NCI-H748 treated with DMSO at 0.1 percent for 48 hours (cell line): ENCODE measurements around the gene KLF16.
"Not testable (repeated sequence)": the region's sequence is repeated elsewhere in the genome, so short reads cannot be mapped to it uniquely, and the experiment has no call there.

Experiments used
- DNase-seq: peaks from one replicate; lab custom pipeline; 2025; lab: John Stamatoyannopoulos, UW

The KLF16 gene

GRCh38 chr19:1863328-1863637 is at the start of gene KLF16:
Gene KLF16, minus strand, starts transcription at chr19:1863579. Its CDS starts 82 bp downstream, at chr19:1863497.
- no peak for DNase-seq

GRCh38 chr19:1912760-1913505 is 49.6 kb upstream of the KLF16 start:
- DNase-seq, result no peak

- no peak for DNase-seq
Measured at GRCh38 chr19:1911995-1912394, 48.6 kb upstream of the KLF16 start.

- no peak for DNase-seq
Measured at GRCh38 chr19:1911098-1911497, 47.7 kb upstream of the KLF16 start.

GRCh38 chr19:1910177-1910576 is 46.8 kb upstream of the KLF16 start:
- DNase-seq, result no peak

GRCh38 chr19:1909761-1910080 is 46.3 kb upstream of the KLF16 start:
- DNase-seq, result no peak

- DNase-seq, result no peak
Measured at GRCh38 chr19:1908364-1908678, 44.9 kb upstream of the KLF16 start.

- DNase-seq, result no peak
Measured at GRCh38 chr19:1907563-1908363, 44.4 kb upstream of the KLF16 start.

- no peak for DNase-seq
Measured at GRCh38 chr19:1906985-1907562, 43.7 kb upstream of the KLF16 start.

GRCh38 chr19:1905863-1906375 is 42.5 kb upstream of the KLF16 start:
- DNase-seq, result no peak

GRCh38 chr19:1905110-1905862 is 41.9 kb upstream of the KLF16 start, which contains the start of the genes ADAT3 and SCAMP4:
Gene ADAT3, plus strand, starts transcription at chr19:1905399. Its CDS starts 6,649 bp downstream, at chr19:1912048.
Gene SCAMP4, plus strand, starts transcription at chr19:1905399. Its CDS starts 9,621 bp downstream, at chr19:1915020.
- DNase-seq, result peak; percentile 90

- DNase-seq, result no peak
Measured at GRCh38 chr19:1904860-1905109, 41.4 kb upstream of the KLF16 start.

- DNase-seq, result no peak
Measured at GRCh38 chr19:1902923-1903322, 39.5 kb upstream of the KLF16 start.

- no peak for DNase-seq
Measured at GRCh38 chr19:1901940-1902404, 38.6 kb upstream of the KLF16 start.

- DNase-seq, result no peak
Measured at GRCh38 chr19:1896508-1896907, 33.1 kb upstream of the KLF16 start.

GRCh38 chr19:1893791-1894190 is 30.4 kb upstream of the KLF16 start:
- DNase-seq, result no peak

- no peak for DNase-seq
Measured at GRCh38 chr19:1889907-1890306, 26.5 kb upstream of the KLF16 start.

- DNase-seq, result no peak
Measured at GRCh38 chr19:1888385-1888784, 25.0 kb upstream of the KLF16 start.

GRCh38 chr19:1886360-1886759 is 23.0 kb upstream of the KLF16 start:
- DNase-seq, result not testable (repeated sequence)

GRCh38 chr19:1885398-1886119 is 22.2 kb upstream of the KLF16 start, which contains the start of gene ABHD17A:
Gene ABHD17A, minus strand, starts transcription at chr19:1885496. Its CDS starts 3,930 bp downstream, at chr19:1881566.
- peak; percentile 38 for DNase-seq

GRCh38 chr19:1884719-1885334 is 21.4 kb upstream of the KLF16 start:
- DNase-seq, result no peak
